GM18867 (cell line): ENCODE results near the gene ASIC4.

Source experiments
- ATAC-seq: cut with Tn5 transposase; IDR thresholded peaks from one replicate; pipeline ENCODE4 v1.9.1; 2021; ENCODE audit warnings: mild to moderate bottlenecking, moderate library complexity; ENCODE audit not compliant: unreplicated experiment

ASIC4 gene

GRCh38 chr2:219551441-219552381 lies 37.4 kb downstream of the ASIC4 start:
- ATAC-seq: peak; percentile 17

GRCh38 chr2:219552382-219553167 lies 38.3 kb downstream of the ASIC4 start:
- ATAC-seq: peak; percentile 83

GRCh38 chr2:219553168-219553417 lies 38.8 kb downstream of the ASIC4 start:
- no peak for ATAC-seq

- ATAC-seq: no peak
Measured at GRCh38 chr2:219553463-219553963, 39.2 kb downstream of the ASIC4 start.

GRCh38 chr2:219554350-219554749 lies 40.1 kb downstream of the ASIC4 start:
- no peak for ATAC-seq

GRCh38 chr2:219555956-219556355 lies 41.7 kb downstream of the ASIC4 start:
- ATAC-seq: no peak

GRCh38 chr2:219556413-219556812 lies 42.1 kb downstream of the ASIC4 start:
- no peak for ATAC-seq

GRCh38 chr2:219557320-219557719 lies 43.0 kb downstream of the ASIC4 start:
- no peak for ATAC-seq

GRCh38 chr2:219557791-219558785 lies 43.8 kb downstream of the ASIC4 start:
- ATAC-seq: no peak

- no peak for ATAC-seq
Measured at GRCh38 chr2:219559156-219559915, 45.1 kb downstream of the ASIC4 start.

GRCh38 chr2:219560037-219560892 lies 46.0 kb downstream of the ASIC4 start:
- ATAC-seq: peak; percentile 52

- no peak for ATAC-seq
Measured at GRCh38 chr2:219560893-219561178, 46.6 kb downstream of the ASIC4 start.

- no peak for ATAC-seq
Measured at GRCh38 chr2:219561179-219562048, 47.1 kb downstream of the ASIC4 start.

- no peak for ATAC-seq
Measured at GRCh38 chr2:219562049-219563020, 48.1 kb downstream of the ASIC4 start.

GRCh38 chr2:219563271-219563928 lies 49.1 kb downstream of the ASIC4 start:
- no peak for ATAC-seq
